ENCODE results near the gene ANXA3.

ANXA3 gene

DNA sequence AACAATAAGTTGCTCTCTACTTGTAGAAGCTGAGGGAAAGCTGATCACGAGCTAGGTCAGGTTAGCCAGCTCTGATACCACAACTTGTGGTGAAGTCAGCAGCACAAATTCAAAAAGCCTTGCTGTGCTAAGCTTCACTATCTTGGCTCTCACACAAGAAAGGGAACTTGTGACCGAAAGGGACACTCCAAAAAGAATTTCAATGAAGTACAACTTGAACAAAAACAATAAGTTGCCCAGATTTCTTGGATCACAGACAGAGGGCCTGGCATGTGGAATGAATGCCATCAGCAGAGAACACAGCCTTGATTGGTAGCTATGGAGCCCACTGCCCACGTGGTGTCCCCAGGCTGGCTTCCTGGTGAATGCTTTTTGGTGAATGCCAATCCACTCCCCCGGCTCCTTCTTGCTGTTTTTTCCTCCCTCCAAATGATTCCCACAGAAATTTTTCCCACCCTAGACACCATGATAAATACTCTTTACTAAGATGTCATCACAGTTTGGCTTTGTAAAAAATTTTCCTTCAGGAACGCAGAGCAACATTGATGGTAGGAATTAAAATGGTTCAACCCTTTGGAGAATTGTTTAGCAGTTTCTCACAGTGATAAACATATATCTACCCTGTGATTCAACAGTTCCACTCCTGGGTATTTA, 82.6 kb downstream of the ANXA3 start:
- H3K4me3 ChIP-seq (ENCODE audit: low read depth in 1 of 5, low read length in 5 of 5), result no peak overlapping the region
- H3K4me1 ChIP-seq (ENCODE audit: control insufficient read depth in 5 of 5, insufficient read depth in 5 of 5, low read length in 5 of 5), result peaks cover 0 to 18% (median 5%) of the 10 kb centered on the region in 5 donors
- H3K27me3 ChIP-seq (ENCODE audit: control insufficient read depth in 5 of 5, insufficient read depth in 4 of 5, low read length in 5 of 5), result no peaks in the 10 kb centered on the region
- no peak overlapping the region for H3K27ac ChIP-seq (ENCODE audit: low read depth, low read length)
- no peak overlapping the region for H3K9ac ChIP-seq (ENCODE audit: low read length in 5 of 5)
- no peaks in the 10 kb centered on the region for H3K9me3 ChIP-seq (ENCODE audit: control insufficient read depth in 5 of 5, low read length in 5 of 5)
- H3K36me3 ChIP-seq (ENCODE audit: control insufficient read depth in 5 of 5, insufficient read depth in 5 of 5, low read length in 5 of 5), result no peaks in the 10 kb centered on the region

- Histone ChIP-seq H3K9ac (ENCODE audit: low read length in 5 of 5) (no peak overlapping the region), H3K27me3 (ENCODE audit: control insufficient read depth in 5 of 5, insufficient read depth in 4 of 5, low read length in 5 of 5) (no peaks in the 10 kb centered on the region), H3K4me1 (ENCODE audit: control insufficient read depth in 5 of 5, insufficient read depth in 5 of 5, low read length in 5 of 5) (peaks cover 0 to 14% (median 5%) of the 10 kb centered on the region in 5 donors), H3K27ac (ENCODE audit: low read depth, low read length) (no peak overlapping the region), H3K4me3 (ENCODE audit: low read depth in 1 of 5, low read length in 5 of 5) (no peak overlapping the region), H3K36me3 (ENCODE audit: control insufficient read depth in 5 of 5, insufficient read depth in 5 of 5, low read length in 5 of 5) (no peaks in the 10 kb centered on the region), H3K9me3 (ENCODE audit: control insufficient read depth in 5 of 5, low read length in 5 of 5) (no peaks in the 10 kb centered on the region)
Measured at GRCh38 chr4:78638337-78639172, 87.0 kb downstream of the ANXA3 start.

GRCh38 chr4:78640714-78641113, 89.1 kb downstream of the ANXA3 start:
- Histone ChIP-seq H3K27ac (ENCODE audit: low read depth, low read length) (no peak overlapping the region), H3K4me3 (ENCODE audit: low read depth in 1 of 5, low read length in 5 of 5) (no peak overlapping the region), H3K36me3 (ENCODE audit: control insufficient read depth in 5 of 5, insufficient read depth in 5 of 5, low read length in 5 of 5) (no peaks in the 10 kb centered on the region), H3K4me1 (ENCODE audit: control insufficient read depth in 5 of 5, insufficient read depth in 5 of 5, low read length in 5 of 5) (peaks cover 0 to 14% (median 10%) of the 10 kb centered on the region in 5 donors), H3K9ac (ENCODE audit: low read length in 5 of 5) (no peak overlapping the region), H3K9me3 (ENCODE audit: control insufficient read depth in 5 of 5, low read length in 5 of 5) (no peaks in the 10 kb centered on the region), H3K27me3 (ENCODE audit: control insufficient read depth in 5 of 5, insufficient read depth in 4 of 5, low read length in 5 of 5) (no peaks in the 10 kb centered on the region)

- Histone ChIP-seq H3K4me1 (ENCODE audit: control insufficient read depth in 5 of 5, insufficient read depth in 5 of 5, low read length in 5 of 5) (peaks cover 4 to 23% (median 18%) of the 10 kb centered on the region in 5 donors), H3K27ac (ENCODE audit: low read depth, low read length) (no peak overlapping the region), H3K27me3 (ENCODE audit: control insufficient read depth in 5 of 5, insufficient read depth in 4 of 5, low read length in 5 of 5) (no peaks in the 10 kb centered on the region), H3K9ac (ENCODE audit: low read length in 5 of 5) (no peak overlapping the region), H3K9me3 (ENCODE audit: control insufficient read depth in 5 of 5, low read length in 5 of 5) (no peaks in the 10 kb centered on the region), H3K36me3 (ENCODE audit: control insufficient read depth in 5 of 5, insufficient read depth in 5 of 5, low read length in 5 of 5) (no peaks in the 10 kb centered on the region), H3K4me3 (ENCODE audit: low read depth in 1 of 5, low read length in 5 of 5) (no peak overlapping the region)
Measured at GRCh38 chr4:78642934-78643333, 91.4 kb downstream of the ANXA3 start.

- H3K4me1 ChIP-seq (ENCODE audit: control insufficient read depth in 5 of 5, insufficient read depth in 5 of 5, low read length in 5 of 5), result peaks cover 4 to 23% (median 18%) of the 10 kb centered on the region in 5 donors
- no peak overlapping the region for H3K9ac ChIP-seq (ENCODE audit: low read length in 5 of 5)
- H3K9me3 ChIP-seq (ENCODE audit: control insufficient read depth in 5 of 5, low read length in 5 of 5), result no peaks in the 10 kb centered on the region
- H3K27ac ChIP-seq (ENCODE audit: low read depth, low read length), result no peak overlapping the region
- no peak overlapping the region for H3K4me3 ChIP-seq (ENCODE audit: low read depth in 1 of 5, low read length in 5 of 5)
- H3K27me3 ChIP-seq (ENCODE audit: control insufficient read depth in 5 of 5, insufficient read depth in 4 of 5, low read length in 5 of 5), result no peaks in the 10 kb centered on the region
- H3K36me3 ChIP-seq (ENCODE audit: control insufficient read depth in 5 of 5, insufficient read depth in 5 of 5, low read length in 5 of 5), result no peaks in the 10 kb centered on the region
Measured at GRCh38 chr4:78644063-78644691, 92.6 kb downstream of the ANXA3 start.

- peaks cover 4 to 23% (median 18%) of the 10 kb centered on the region in 5 donors for H3K4me1 ChIP-seq (ENCODE audit: control insufficient read depth in 5 of 5, insufficient read depth in 5 of 5, low read length in 5 of 5)
- H3K36me3 ChIP-seq (ENCODE audit: control insufficient read depth in 5 of 5, insufficient read depth in 5 of 5, low read length in 5 of 5), result no peaks in the 10 kb centered on the region
- H3K27ac ChIP-seq (ENCODE audit: low read depth, low read length), result peak overlapping the region; percentile 83
- no peak overlapping the region for H3K4me3 ChIP-seq (ENCODE audit: low read depth in 1 of 5, low read length in 5 of 5)
- H3K27me3 ChIP-seq (ENCODE audit: control insufficient read depth in 5 of 5, insufficient read depth in 4 of 5, low read length in 5 of 5), result no peaks in the 10 kb centered on the region
- no peaks in the 10 kb centered on the region for H3K9me3 ChIP-seq (ENCODE audit: control insufficient read depth in 5 of 5, low read length in 5 of 5)
- peak overlapping the region in 2 of 5 donors; percentile 60 to 61 for H3K9ac ChIP-seq (ENCODE audit: low read length in 5 of 5)
Measured at GRCh38 chr4:78644744-78645330, 93.3 kb downstream of the ANXA3 start.

DNA sequence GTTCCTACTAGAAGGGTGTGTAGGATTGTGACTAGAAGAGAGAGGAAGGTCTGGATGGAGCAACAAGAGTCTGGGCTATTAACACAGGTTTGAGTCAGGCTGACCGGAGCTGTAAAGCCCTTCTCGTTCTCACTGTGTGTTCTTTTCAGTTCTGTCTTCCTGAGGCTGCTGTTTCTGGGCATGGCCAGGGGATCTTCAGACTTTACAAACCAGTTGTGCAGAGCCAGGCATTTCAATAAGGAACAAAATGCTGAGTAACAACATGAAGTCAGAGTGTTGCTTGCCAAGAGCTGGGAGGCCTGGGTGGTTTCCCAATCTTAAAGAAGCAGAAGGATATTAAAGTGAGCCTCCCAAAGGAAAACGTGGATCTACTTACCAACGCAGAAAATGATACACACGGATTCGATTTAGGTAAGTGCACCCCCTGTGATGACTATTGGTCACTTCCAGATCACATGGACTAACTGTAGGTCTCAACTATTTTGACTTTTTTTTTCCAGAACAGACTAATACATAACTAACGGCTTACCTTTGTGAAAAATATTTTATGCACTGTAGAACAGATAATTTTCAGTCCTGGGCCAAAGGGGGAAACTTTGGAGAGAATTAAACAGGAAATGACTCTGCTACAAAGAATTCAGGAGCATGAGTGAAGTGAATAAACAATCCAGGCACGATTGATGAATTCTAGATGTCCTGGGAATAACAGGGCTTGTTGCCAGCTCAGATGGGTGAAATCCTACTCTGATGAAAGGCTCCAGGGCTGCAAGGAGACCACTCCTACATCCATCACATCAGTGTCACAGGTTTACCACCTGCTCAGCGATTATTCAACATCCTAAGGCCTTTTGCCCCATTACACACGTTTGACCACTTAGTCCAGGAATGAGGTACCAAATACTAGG, 94.5 kb downstream of the ANXA3 start:
- Histone ChIP-seq H3K4me3 (ENCODE audit: low read depth in 1 of 5, low read length in 5 of 5) (peak overlapping the region; percentile 13 to 54 (median 38)), H3K36me3 (ENCODE audit: control insufficient read depth in 5 of 5, insufficient read depth in 5 of 5, low read length in 5 of 5) (no peaks in the 10 kb centered on the region), H3K27ac (ENCODE audit: low read depth, low read length) (peak overlapping the region; percentile 83), H3K27me3 (ENCODE audit: control insufficient read depth in 5 of 5, insufficient read depth in 4 of 5, low read length in 5 of 5) (no peaks in the 10 kb centered on the region), H3K4me1 (ENCODE audit: control insufficient read depth in 5 of 5, insufficient read depth in 5 of 5, low read length in 5 of 5) (peaks cover 4 to 30% (median 21%) of the 10 kb centered on the region in 5 donors), H3K9me3 (ENCODE audit: control insufficient read depth in 5 of 5, low read length in 5 of 5) (no peaks in the 10 kb centered on the region), H3K9ac (ENCODE audit: low read length in 5 of 5) (peak overlapping the region in 4 of 5 donors; percentile 17 to 61 (median 41))

DNA sequence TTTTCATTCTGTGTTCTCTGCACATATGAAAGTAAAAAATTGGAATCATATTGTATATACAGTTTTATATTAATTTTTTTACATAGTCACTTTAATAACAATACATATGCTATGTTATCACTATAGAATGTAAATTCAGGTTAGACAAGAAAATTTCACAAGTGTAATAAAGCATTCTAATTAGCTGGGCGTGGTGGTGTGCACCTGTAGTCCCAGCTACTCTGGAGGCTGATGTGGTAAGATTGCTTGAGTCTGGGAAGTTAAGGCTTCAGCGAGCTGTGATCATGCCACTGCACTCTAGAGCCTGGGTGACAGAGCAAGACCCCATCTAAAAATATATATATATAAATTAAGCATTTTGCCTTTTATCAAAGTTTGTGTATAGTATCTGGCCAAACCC, 95.7 kb downstream of the ANXA3 start:
- Histone ChIP-seq H3K9me3 (ENCODE audit: control insufficient read depth in 5 of 5, low read length in 5 of 5) (no peaks in the 10 kb centered on the region), H3K36me3 (ENCODE audit: control insufficient read depth in 5 of 5, insufficient read depth in 5 of 5, low read length in 5 of 5) (no peaks in the 10 kb centered on the region), H3K4me1 (ENCODE audit: control insufficient read depth in 5 of 5, insufficient read depth in 5 of 5, low read length in 5 of 5) (peaks cover 4 to 30% (median 22%) of the 10 kb centered on the region in 5 donors), H3K27ac (ENCODE audit: low read depth, low read length) (no peak overlapping the region), H3K27me3 (ENCODE audit: control insufficient read depth in 5 of 5, insufficient read depth in 4 of 5, low read length in 5 of 5) (no peaks in the 10 kb centered on the region), H3K4me3 (ENCODE audit: low read depth in 1 of 5, low read length in 5 of 5) (no peak overlapping the region), H3K9ac (ENCODE audit: low read length in 5 of 5) (no peak overlapping the region)

- H3K4me1 ChIP-seq (ENCODE audit: control insufficient read depth in 5 of 5, insufficient read depth in 5 of 5, low read length in 5 of 5), result peaks cover 4 to 29% (median 24%) of the 10 kb centered on the region in 5 donors
Measured at GRCh38 chr4:78648640-78649363, 97.2 kb downstream of the ANXA3 start.

More at GRCh38 chr4:78648640-78649363, 97.2 kb downstream of the ANXA3 start:
- H3K36me3 ChIP-seq (ENCODE audit: control insufficient read depth in 5 of 5, insufficient read depth in 5 of 5, low read length in 5 of 5), result no peaks in the 10 kb centered on the region
- no peaks in the 10 kb centered on the region for H3K9me3 ChIP-seq (ENCODE audit: control insufficient read depth in 5 of 5, low read length in 5 of 5)
- H3K9ac ChIP-seq (ENCODE audit: low read length in 5 of 5), result no peak overlapping the region
- H3K27me3 ChIP-seq (ENCODE audit: control insufficient read depth in 5 of 5, insufficient read depth in 4 of 5, low read length in 5 of 5), result no peaks in the 10 kb centered on the region
- H3K4me3 ChIP-seq (ENCODE audit: low read depth in 1 of 5, low read length in 5 of 5), result no peak overlapping the region
- H3K27ac ChIP-seq (ENCODE audit: low read depth, low read length), result no peak overlapping the region
